Activated CD8-positive, alpha-beta memory T cell treated with anti-CD3 and anti-CD28 coated beads, Interleukin-2, amount 10 ng/mL, durations not matched to agents 7 days and 5 days (primary cell): ENCODE data around the gene UBR4. TPM values are rescaled to one million over a fixed set of nuclear protein-coding genes. Genes with fewer than 3 reads are reported as not detected.

Source experiments
- ATAC-seq: fragments of 150-1000 bp; cut with Tn5 transposase; one replicate; pipeline ENCODE4 v1.10.0; 2021; ENCODE audit warnings: moderate library complexity
- CTCF ChIA-PET: fragments of 350-600 bp; sonication (Branson Sonifier 250); formaldehyde crosslinking; loops from one replicate; lab custom pipeline; 2021; ENCODE audit warnings: antibody characterized with exemption; lab: Charles Lee
- DNase-seq: peaks from one replicate; pipeline ENCODE4 v3.0.0-alpha.2; 2020
- H3K27ac Mint-ChIP-seq: one replicate; pipeline ENCODE4 v1.8.0; 2021; ENCODE audit warnings: mild to moderate bottlenecking, mixed read lengths
- H3K27me3 Mint-ChIP-seq: one replicate; pipeline ENCODE4 v1.8.0; 2021; ENCODE audit warnings: mixed read lengths
- H3K36me3 Mint-ChIP-seq: one replicate; pipeline ENCODE4 v1.8.0; 2021; ENCODE audit warnings: mild to moderate bottlenecking, mixed read lengths
- H3K4me1 Mint-ChIP-seq: one replicate; pipeline ENCODE4 v1.8.0; 2021; ENCODE audit warnings: mixed read lengths
- H3K4me3 Mint-ChIP-seq: one replicate; pipeline ENCODE4 v1.8.0; 2021; ENCODE audit warnings: mild to moderate bottlenecking, moderate library complexity, mixed read lengths
- H3K9me3 Mint-ChIP-seq: one replicate; pipeline ENCODE4 v1.8.0; 2022; ENCODE audit warnings: low read depth, mixed read lengths
- total RNA-seq, 2 experiments: library from RNA; stranded (reverse); gene quantifications; one replicate each; pipeline ENCODE4 v1.2.3, GENCODE V29; 2021

UBR4 gene
- total RNA-seq, 2 experiments from 2014 or later = 140 to 144 TPM

GRCh38 chr1:19210772-19211549, 895 bp upstream of the UBR4 start:
- H3K36me3 Mint-ChIP-seq = peaks cover 19% of the 10 kb centered on the region
- H3K4me1 Mint-ChIP-seq = peaks cover 74% of the 10 kb centered on the region
- no peak for ATAC-seq
- H3K27me3 Mint-ChIP-seq = no peaks in the 10 kb centered on the region
- no peak for DNase-seq
- no peaks in the 10 kb centered on the region for H3K9me3 Mint-ChIP-seq
- peak overlapping the region; percentile 95 for H3K27ac Mint-ChIP-seq
- CTCF ChIA-PET = interaction anchor here (0.9 to 1.7 kb wide), 3 partner anchors 30 to 443 kb away, joined by 3 to 8 read pairs (median 3); no protein-coding TSS in a partner anchor
- H3K4me3 Mint-ChIP-seq = peak overlapping the region; percentile 95

DNA sequence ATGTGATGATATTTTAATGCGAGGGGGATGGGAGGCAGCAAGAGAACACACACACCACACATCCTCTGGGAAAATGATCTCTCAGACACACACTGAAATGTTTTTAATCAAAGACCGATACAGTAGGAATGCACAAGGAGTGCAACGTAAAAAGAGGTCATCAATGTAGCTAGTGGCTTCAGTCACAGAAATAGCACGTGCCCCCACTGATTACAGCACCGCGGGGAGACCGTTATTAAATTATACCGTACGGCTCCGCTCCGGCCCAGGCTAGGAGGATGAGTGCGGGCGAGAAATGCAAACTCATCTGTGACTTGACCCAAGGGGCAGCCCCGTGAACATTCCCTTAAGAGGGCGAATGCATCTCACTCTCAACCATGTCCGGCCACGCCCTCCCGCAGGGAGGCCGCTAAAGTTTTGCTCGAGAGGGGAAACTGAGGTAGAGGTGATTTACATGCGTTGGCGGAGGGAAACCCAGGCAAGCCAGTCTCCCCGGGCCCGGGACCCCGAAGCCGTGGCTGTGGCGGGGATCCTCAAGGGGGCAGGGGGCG, 552 bp downstream of the UBR4 start:
- CTCF ChIA-PET = interaction anchor here (0.9 kb wide), 1 partner anchor 31 kb away, joined by 3 read pairs; no protein-coding TSS in a partner anchor
- Mint-ChIP-seq H3K9me3 (no peaks in the 10 kb centered on the region), H3K4me1 (peaks cover 82% of the 10 kb centered on the region), H3K4me3 (peak overlapping the region; percentile 95), H3K27me3 (no peaks in the 10 kb centered on the region), H3K36me3 (peaks cover 20% of the 10 kb centered on the region), H3K27ac (peak overlapping the region; percentile 95)
- peak; percentile 37 for ATAC-seq
- peak; percentile 78 for DNase-seq

GRCh38 chr1:19208710-19209438, 1.2 kb downstream of the UBR4 start:
- CTCF ChIA-PET = interaction anchor here (0.7 to 1.2 kb wide), 3 partner anchors 29 to 252 kb away, joined by 3 to 4 read pairs (median 3); partner anchors contain the start of gene IFFO2

DNA sequence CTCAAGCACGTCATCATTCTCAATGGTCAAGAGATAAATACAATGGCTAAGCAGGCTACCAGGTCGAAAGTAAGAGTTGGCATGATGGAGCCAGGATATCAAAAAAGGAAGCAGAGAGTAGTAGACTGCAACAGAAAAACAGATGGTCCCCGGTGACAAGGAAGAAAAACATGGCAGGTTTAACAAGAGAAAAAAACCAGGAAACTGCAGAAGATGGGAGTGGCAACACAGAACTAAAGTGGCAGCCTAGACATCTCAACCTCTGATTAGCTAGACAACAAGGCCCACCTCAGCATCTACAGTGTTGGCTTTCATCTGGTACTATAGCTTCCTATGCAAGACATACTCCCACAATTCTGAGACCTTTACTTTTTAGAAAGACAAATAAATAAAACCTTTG, 3.1 kb downstream of the UBR4 start:
- ATAC-seq (no peak), DNase-seq (no peak)
- Mint-ChIP-seq H3K36me3 (peaks cover 9% of the 10 kb centered on the region), H3K4me3 (no peak overlapping the region), H3K27ac (peak overlapping the region; percentile 1), H3K4me1 (peaks cover 78% of the 10 kb centered on the region), H3K27me3 (no peaks in the 10 kb centered on the region), H3K9me3 (no peaks in the 10 kb centered on the region)
- CTCF ChIA-PET = interaction anchor here (1.6 kb wide), 1 partner anchor 34 kb away, joined by 3 read pairs; no protein-coding TSS in a partner anchor

More at GRCh38 chr1:19208710-19209438, 1.2 kb downstream of the UBR4 start:
- no peaks in the 10 kb centered on the region for H3K27me3 Mint-ChIP-seq
- no peak for ATAC-seq
- peak overlapping the region; percentile 95 for H3K4me3 Mint-ChIP-seq
- H3K4me1 Mint-ChIP-seq = peaks cover 80% of the 10 kb centered on the region
- no peak for DNase-seq
- peaks cover 17% of the 10 kb centered on the region for H3K36me3 Mint-ChIP-seq
- peak overlapping the region; percentile 95 for H3K27ac Mint-ChIP-seq
- no peaks in the 10 kb centered on the region for H3K9me3 Mint-ChIP-seq

DNA sequence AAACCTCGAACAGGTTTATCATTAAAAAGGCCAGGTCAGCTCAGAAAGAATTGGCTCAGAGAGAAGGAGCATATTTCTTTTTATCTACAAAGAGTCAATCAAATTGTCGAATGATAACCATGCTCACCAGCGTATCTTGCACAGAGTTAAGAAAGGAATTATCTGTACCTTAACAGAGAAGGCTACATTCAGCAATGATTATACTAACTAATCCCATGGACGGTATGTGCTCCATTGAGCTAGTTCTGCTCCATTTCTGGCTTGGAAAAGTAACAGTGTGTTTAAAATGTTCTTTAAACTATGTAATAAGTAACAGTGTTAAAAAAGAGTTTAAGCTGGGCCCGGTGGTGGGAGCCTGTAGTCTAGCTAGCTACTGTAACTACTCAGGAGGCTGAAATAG, 4.2 kb downstream of the UBR4 start:
- Mint-ChIP-seq H3K4me1 (peaks cover 68% of the 10 kb centered on the region), H3K36me3 (peaks cover 10% of the 10 kb centered on the region), H3K9me3 (no peaks in the 10 kb centered on the region), H3K27ac (peak overlapping the region; percentile 60), H3K4me3 (no peak overlapping the region), H3K27me3 (no peaks in the 10 kb centered on the region)
- no peak for DNase-seq
- no peak for ATAC-seq
- CTCF ChIA-PET = interaction anchor here (1.1 to 1.6 kb wide), 2 partner anchors 26 to 35 kb away, joined by 3 to 6 read pairs; no protein-coding TSS in a partner anchor

- no peaks in the 10 kb centered on the region for H3K9me3 Mint-ChIP-seq
- ATAC-seq = no peak
- peak overlapping the region; percentile 60 for H3K27ac Mint-ChIP-seq
- no peak for DNase-seq
- H3K4me3 Mint-ChIP-seq = no peak overlapping the region
- CTCF ChIA-PET = interaction anchor here (1.1 to 1.6 kb wide), 2 partner anchors 26 to 36 kb away, joined by 3 to 6 read pairs; no protein-coding TSS in a partner anchor
- H3K27me3 Mint-ChIP-seq = no peaks in the 10 kb centered on the region
- peaks cover 65% of the 10 kb centered on the region for H3K4me1 Mint-ChIP-seq
- peaks cover 12% of the 10 kb centered on the region for H3K36me3 Mint-ChIP-seq
Observed at GRCh38 chr1:19205403-19205802, 4.7 kb downstream of the UBR4 start.

DNA sequence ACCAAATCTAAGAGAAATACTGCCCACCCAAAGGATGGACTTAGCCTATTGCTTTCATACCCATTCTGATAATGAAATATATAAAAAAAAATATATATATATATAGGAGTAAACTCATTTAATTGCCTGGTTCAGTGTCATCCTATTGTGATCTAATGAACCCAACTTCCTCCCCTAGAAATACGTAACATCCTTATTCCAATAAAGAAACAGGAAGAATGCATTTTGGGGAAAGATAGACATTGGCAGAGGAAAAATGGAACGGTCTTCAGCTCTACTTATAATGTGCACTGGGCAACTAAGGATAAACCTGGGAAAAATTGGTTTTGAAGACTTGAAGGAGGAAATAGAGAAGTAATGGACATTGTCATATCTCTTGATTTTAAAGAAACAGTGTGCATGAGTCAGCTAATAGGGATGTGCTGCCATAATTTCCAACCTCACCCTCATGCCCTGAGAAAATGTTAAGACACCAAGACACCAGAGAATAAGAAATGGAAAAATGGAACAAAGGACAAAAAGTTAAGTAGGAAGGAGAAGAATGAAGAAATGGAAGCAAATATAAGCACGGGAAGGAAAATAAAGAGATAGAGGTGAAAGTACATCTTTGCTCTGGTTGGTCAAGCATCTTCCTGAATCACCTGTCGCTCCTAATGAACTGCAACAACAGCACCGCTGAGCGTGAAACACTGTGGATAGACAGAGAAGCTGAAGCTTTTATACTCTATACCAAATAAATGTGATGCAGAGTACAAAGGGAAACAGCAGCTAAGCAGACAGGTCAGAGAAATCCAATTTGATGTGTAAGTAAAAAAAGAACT, 5.4 kb downstream of the UBR4 start:
- DNase-seq = no peak
- no peak for ATAC-seq
- Mint-ChIP-seq H3K9me3 (no peaks in the 10 kb centered on the region), H3K36me3 (peaks cover 12% of the 10 kb centered on the region), H3K27ac (peak overlapping the region; percentile 44), H3K27me3 (no peaks in the 10 kb centered on the region), H3K4me1 (peaks cover 63% of the 10 kb centered on the region), H3K4me3 (no peak overlapping the region)
- CTCF ChIA-PET = interaction anchor here (0.9 to 1.3 kb wide), 2 partner anchors 25 to 33 kb away, joined by 3 to 4 read pairs; no protein-coding TSS in a partner anchor

DNA sequence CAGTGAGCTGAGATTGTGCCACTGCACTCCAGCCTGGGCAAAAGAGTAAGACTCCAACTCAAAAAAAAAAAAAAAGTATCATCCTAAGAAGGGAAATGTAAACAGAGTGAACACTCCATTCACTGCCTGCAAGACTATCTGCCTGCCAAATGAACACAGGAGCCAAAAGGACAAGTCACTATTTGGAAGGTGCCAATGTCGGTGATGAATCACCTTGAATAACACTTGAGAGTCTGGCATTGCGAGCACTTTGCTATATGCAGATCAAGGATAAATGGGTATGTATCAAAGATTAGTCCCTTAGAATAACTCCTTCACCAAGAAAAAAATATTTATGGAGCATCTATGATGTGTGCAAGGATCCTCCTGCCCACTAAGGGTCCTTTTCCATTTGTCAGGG, 6.6 kb downstream of the UBR4 start:
- no peak overlapping the region for H3K4me3 Mint-ChIP-seq
- no peak overlapping the region for H3K27ac Mint-ChIP-seq
- no peaks in the 10 kb centered on the region for H3K9me3 Mint-ChIP-seq
- CTCF ChIA-PET = no interaction called here
- ATAC-seq = no peak
- peaks cover 54% of the 10 kb centered on the region for H3K4me1 Mint-ChIP-seq
- H3K27me3 Mint-ChIP-seq = no peaks in the 10 kb centered on the region
- no peak for DNase-seq
- H3K36me3 Mint-ChIP-seq = peaks cover 17% of the 10 kb centered on the region

DNA sequence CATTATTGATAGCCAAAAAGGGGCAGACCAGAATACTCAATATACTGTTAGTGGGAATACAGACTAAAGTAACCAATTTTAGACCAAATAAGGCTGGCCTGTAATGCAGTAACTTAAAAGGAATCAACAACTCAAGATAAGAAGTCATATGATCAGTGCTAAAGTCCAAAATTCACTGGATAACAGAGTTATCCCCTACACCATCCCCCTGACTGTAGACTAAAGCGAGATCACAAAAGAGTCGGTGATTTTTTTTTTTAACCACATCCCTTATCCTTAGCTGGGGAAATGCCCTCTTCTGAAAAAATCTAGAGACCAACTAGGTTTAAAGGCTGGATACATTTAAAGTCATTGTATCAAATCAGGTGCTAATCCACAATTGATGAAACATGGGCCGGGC, 7.7 kb downstream of the UBR4 start:
- Mint-ChIP-seq H3K27me3 (no peaks in the 10 kb centered on the region), H3K4me1 (peaks cover 44% of the 10 kb centered on the region), H3K27ac (peak overlapping the region; percentile 13), H3K36me3 (peaks cover 26% of the 10 kb centered on the region), H3K4me3 (no peak overlapping the region), H3K9me3 (no peaks in the 10 kb centered on the region)
- no peak for ATAC-seq
- CTCF ChIA-PET = no interaction called here
- no peak for DNase-seq

- CTCF ChIA-PET = interaction anchor here (0.8 to 1.5 kb wide), 5 partner anchors 21 to 41 kb away, joined by 3 to 4 read pairs (median 3); no protein-coding TSS in a partner anchor
- Mint-ChIP-seq H3K4me1 (peaks cover 25% of the 10 kb centered on the region), H3K36me3 (peaks cover 41% of the 10 kb centered on the region), H3K9me3 (no peaks in the 10 kb centered on the region), H3K27ac (no peak overlapping the region), H3K27me3 (no peaks in the 10 kb centered on the region), H3K4me3 (no peak overlapping the region)
- DNase-seq = no peak
- no peak for ATAC-seq
Observed at GRCh38 chr1:19199969-19200604, 10.0 kb downstream of the UBR4 start.

GRCh38 chr1:19199329-19199968, 10.6 kb downstream of the UBR4 start:
- Mint-ChIP-seq H3K27me3 (no peaks in the 10 kb centered on the region), H3K36me3 (peaks cover 36% of the 10 kb centered on the region), H3K27ac (no peak overlapping the region), H3K4me1 (peaks cover 19% of the 10 kb centered on the region), H3K4me3 (no peak overlapping the region), H3K9me3 (no peaks in the 10 kb centered on the region)
- no peak for DNase-seq
- CTCF ChIA-PET = interaction anchor here (0.8 to 1.5 kb wide), 6 partner anchors 9 to 42 kb away, joined by 3 to 4 read pairs (median 3); no protein-coding TSS in a partner anchor
- no peak for ATAC-seq
